HG02852 (cell line): ENCODE results near the gene BRIX1.
A peak's percentile ranks its signal among the peaks of the same experiment; 100 is the strongest.
"Not testable (repeated sequence)": the region's sequence is repeated elsewhere in the genome, so short reads cannot be mapped to it uniquely, and the experiment has no call there.

Experiments used
- ATAC-seq: cut with Tn5 transposase; IDR thresholded peaks from one replicate; pipeline ENCODE4 v1.9.1; 2021; ENCODE audit warnings: mild to moderate bottlenecking, moderate library complexity; ENCODE audit not compliant: unreplicated experiment

Gene BRIX1

GRCh38 chr5:34913072-34913471, 2.4 kb upstream of the BRIX1 start:
- no peak for ATAC-seq

DNA sequence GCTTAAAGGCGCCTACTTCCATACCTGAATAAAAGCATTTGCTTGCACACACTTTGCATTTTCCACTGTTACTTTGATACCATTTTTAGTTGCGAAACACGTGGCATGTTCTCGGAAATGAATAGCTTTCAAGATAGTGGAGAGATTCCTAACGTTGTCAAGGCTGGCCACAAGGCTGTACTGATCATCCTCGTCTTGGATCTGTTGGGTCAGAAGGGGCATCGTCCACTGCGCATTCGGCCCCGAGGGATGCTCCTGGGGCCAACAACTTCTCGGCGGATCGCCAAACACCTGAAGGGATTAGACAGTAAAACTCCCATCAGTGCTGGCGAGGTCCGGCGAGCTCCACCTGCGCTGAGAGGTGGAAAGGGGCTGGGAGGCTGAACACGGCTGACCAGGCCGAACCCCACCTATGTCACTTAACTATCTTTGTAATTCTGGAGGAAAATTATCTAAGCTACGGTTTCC, 806 bp upstream of the BRIX1 start:
- ATAC-seq = peak; percentile 14

- ATAC-seq = peak; percentile 3
Measured at GRCh38 chr5:34915856-34916192, 313 bp downstream of the BRIX1 start.

GRCh38 chr5:34916518-34916917, 1.0 kb downstream of the BRIX1 start:
- no peak for ATAC-seq

- ATAC-seq = no peak
Measured at GRCh38 chr5:34918025-34918424, 2.5 kb downstream of the BRIX1 start.

GRCh38 chr5:34919077-34919476, 3.6 kb downstream of the BRIX1 start:
- no peak for ATAC-seq

DNA sequence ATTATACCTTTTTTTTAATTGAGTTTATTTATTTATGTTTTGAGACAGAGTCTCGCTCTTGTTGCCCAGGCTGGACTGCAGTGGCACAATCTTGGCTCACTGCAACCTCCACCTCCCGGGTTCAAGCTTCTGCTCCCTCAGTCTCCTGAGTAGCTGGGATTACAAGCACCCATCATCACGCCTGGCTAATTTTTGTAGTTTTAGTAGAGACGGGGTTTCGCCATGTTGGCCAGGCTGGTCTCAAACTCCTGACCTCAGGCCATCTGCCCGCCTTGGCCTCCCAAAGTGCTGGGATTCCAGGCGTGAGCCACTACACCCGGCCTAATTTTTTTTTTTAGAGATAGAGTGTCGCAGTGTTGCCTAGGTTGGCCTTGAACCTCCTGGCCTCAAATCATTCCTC, 7.7 kb downstream of the BRIX1 start:
- ATAC-seq = not testable (repeated sequence)

DNA sequence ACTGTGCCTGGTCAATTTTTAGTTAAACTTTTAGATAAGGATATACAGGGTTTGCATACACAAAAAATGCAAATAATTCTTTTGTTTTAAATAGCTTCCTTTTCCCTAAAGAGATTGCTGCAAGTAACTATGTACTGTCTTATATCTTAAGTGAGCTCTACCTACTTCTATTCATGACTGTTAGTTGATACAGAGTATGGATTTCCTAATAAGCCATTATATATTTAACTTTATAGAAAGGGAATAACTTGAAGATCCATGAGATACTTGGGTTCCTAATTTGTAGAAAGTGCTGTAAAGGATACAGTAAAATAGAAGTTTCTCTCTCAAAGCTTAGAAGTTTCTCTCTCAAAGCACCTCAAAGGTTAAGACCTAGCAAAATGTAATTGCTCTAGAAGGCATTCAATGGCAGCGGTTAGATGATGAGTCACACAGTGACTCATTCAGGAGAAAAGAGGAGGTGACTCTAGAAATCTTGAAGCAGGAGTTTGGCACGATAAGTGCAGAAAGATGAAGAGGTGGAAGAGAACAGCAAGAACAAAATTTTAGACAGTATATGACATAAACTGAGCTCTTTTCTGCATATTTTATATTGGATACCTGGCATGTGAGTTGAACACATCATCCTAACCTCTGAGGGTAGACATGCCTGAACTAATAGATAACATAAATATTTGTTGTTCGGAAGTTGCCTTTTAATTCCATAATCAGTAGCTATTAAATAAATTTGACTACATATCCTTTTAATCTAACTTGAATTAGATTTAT, 8.4 kb downstream of the BRIX1 start:
- ATAC-seq = peak; percentile 81

- no peak for ATAC-seq
Measured at GRCh38 chr5:34924462-34924765, 8.9 kb downstream of the BRIX1 start.

DNA sequence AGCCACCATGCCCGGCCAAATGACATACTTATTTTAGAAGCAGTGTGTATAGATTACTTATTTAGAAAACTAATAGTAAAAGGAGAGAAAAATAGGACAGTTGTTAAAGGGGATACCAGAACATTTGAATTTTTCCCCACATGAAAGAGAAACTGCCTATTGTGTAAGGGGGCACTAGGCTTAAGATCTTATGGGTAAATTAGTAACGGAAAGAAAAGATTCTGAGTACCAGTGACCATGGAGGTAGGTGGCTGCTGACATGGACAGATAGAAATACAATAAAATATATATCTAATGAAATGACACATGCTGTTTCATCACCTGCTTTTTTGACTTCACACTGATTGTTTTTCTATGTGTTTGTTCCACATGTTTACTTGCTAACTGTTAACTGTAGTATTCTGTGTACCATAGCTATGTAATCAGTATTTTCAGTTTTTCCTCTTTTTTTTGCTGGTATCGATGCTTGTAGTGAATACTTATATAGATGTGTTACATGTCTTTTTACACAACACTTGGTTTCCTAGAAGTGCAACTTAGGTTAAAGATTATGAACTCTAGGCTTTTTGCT, 10.9 kb downstream of the BRIX1 start:
- ATAC-seq = no peak

DNA sequence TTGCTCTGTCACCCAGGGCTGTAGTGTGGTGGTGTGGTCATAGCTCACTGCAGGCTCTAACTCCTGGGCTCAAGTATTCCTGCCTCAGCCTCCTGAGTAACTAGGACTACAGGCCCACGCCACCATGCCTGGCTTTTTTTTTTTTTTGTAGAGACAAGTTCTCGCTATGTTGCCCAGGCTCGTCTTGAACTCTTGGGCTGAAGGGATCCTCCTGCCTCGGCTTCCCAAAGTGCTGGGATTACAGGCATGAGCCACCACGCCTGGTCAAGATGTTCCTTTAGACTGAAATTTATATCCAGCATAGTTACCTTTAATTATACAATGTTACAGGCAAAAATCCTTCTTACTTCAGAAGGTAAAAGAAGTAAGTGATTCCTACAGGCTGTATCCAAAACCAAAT, 12.3 kb downstream of the BRIX1 start:
- ATAC-seq = no peak

DNA sequence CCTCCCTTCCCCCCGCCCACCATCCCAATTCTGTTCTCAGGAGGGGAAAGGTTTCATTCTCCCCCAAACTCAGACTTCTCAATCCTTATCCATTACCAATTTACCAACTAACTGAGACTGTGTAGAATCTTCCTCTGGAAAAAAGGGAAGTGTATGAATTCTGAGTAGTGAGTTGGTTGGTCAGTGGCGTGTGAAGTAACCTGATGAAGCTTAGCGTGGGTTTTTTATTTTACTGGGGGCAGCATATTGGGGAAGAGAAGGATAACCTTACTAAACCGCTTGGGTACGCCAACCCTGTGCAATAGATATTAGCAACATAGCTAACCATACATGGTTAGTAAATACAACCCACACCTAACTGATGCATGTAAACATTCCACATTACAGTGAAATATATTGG, 12.8 kb downstream of the BRIX1 start:
- ATAC-seq = no peak

GRCh38 chr5:34929134-34929719, 13.7 kb downstream of the BRIX1 start, which contains the start of gene DNAJC21:
Gene DNAJC21, plus strand, starts transcription at chr5:34929559. Its CDS starts 261 bp downstream, at chr5:34929820.
- ATAC-seq = peak; percentile 82

DNA sequence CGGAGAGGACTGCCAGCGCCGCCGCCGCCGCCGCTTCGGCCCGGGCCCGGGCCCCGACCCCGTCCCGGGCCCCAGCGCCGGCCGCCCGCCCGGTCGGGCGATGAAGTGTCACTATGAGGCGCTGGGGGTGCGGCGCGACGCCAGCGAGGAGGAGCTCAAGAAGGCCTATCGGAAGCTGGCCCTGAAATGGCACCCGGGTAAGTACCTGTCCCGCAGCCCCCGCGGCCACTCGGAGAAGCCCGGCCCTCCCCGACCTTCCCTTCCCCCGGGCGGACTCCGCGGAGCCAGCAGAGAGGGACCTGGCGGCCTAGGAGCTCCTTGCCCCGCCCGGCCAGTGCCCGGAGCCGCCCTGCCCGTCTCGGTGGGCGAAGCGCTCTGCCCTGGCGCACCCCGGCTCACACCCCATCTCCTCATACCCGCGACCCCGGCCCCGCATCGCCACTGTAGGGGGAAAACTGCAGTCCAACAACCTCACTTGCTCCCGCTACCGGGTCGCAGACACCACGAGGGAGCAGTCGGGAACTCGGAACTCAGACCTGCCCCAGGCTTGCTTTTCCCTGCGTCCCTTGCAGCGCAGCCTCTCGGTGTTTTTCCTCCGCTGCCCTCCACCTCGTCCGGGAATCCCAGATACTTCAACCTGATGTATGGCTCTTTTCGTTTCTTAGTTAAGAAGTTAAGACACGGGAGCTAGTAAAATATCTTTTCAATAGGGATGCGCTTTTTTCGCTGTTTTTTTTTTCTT, 14.4 kb downstream of the BRIX1 start:
- peak; percentile 75 for ATAC-seq

- ATAC-seq = no peak
Measured at GRCh38 chr5:34930462-34930844, 14.9 kb downstream of the BRIX1 start.

GRCh38 chr5:34930870-34931269, 15.4 kb downstream of the BRIX1 start:
- no peak for ATAC-seq

GRCh38 chr5:34932947-34933346, 17.4 kb downstream of the BRIX1 start:
- no peak for ATAC-seq

GRCh38 chr5:34941936-34942335, 26.4 kb downstream of the BRIX1 start:
- no peak for ATAC-seq

- no peak for ATAC-seq
Measured at GRCh38 chr5:34944044-34944443, 28.5 kb downstream of the BRIX1 start.

GRCh38 chr5:34944460-34945047, 29.0 kb downstream of the BRIX1 start:
- no peak for ATAC-seq

DNA sequence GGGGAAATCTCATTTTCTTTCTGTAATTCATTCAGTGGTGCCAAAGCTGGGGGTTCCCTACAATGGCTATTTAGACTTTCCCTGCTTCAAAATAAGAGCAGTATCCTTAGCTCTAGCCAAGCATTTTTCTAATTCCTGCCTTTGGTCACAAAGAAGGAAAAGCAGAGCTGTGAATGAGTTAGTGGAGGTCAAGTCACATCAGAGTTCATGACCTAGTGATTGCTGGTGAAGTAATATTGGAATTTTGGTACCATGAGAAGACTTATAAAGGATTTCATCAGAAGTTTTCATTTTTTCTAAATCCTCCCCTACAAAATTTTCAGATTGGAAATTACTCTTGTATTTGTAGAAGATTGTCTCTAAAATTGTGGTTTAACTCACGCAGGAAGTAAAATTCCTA, 41.8 kb downstream of the BRIX1 start:
- no peak for ATAC-seq
